ENCODE measurements around the gene ARL8A.
A peak's percentile ranks its signal among the peaks of the same experiment; 100 is the strongest.
"Not testable (repeated sequence)": the region's sequence is repeated elsewhere in the genome, so short reads cannot be mapped to it uniquely, and the experiment has no call there.

Gene ARL8A

DNA sequence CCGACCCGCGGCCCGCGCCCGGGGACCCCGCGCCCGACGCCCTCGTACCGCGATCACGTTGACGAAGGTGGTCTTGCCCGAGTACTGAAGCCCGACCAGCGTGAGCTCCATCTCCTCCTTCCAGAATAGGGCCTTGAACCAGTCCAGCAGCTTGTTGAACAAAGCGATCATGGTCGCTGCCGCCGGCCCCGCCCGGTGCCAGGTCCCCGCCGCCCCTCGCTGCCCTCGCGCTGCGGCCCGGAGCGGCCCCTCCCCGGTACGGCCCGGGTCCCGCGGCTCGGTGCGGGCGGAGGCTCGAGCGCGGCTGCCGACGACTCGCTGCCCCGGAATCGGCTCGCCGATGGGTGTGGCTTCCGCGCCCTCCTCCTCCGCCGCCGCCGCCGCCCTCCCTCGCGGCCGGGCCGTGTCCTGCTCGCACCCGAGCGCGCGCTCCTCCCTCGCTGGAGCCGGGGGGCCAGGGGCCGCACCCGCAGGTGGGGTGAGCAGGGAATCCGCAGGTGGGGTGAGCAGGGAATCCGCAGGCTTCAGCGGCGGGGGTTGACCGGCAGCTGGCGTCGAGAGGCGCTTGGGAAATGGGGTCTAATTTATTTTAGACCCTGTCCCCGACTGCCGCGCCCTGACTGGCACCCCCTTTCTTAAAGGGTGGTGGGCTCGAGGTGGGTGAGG lies at the start of gene ARL8A:
TSS of gene ARL8A (minus strand) at position 336 of the 666 bp plus-strand sequence. CDS start at position 171, 165 bp downstream.
- DNase-seq, result no peak

DNA sequence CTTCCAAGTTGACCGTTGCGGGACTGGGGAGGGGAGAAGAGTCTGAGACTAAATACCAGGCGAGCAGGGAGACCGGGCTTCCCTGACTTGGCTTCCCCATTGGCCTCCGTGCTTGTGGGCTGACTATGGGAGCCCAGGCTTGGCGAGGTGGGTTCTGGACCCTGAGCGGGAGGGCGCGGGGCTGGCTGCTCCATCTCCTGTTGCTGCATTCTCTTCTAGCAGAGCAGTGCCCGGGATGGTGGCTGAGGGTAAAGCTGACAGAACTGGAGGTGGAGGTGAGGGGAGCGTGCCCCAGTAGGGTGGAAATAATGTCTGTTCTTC lies 49.8 kb upstream of the ARL8A start:
- DNase-seq, result no peak

DNA sequence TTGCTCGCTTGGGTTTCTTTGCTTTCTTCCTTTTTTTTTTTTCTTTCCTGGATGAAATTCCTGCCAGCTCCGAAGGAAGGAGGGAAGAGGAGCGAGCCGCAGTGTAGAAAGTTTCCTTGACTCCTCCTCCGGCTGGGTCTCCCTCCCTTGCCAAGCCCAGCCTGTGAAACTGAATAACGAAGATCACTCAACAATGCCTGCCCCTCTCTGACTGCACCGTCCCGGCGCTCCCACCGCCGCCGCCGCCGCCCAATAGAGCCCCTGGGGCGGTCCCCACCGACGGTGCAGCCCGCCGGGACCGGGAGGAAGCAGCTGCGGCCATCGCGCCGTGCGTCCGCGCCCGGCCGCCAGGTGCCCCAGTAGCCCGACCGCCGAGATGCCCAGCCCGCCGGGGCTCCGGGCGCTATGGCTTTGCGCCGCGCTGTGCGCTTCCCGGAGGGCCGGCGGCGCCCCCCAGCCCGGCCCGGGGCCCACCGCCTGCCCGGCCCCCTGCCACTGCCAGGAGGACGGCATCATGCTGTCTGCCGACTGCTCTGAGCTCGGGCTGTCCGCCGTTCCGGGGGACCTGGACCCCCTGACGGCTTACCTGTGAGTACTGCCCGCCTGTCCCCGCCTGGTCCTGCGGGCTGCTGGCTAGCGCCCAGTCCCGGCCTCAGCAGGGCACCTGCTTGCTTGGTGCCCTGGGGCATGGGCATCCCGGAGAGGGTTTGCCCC lies 49.2 kb upstream of the ARL8A start, which contains the start of gene LGR6:
TSS of gene LGR6 (plus strand) at position 186 of the 714 bp plus-strand sequence. CDS start at position 377, 191 bp downstream.
- no peak for DNase-seq

- DNase-seq, result peak; percentile 14
These were observed 48.5 kb upstream of the ARL8A start for GRCh38 chr1:202192770-202193613.

- DNase-seq, result not testable (repeated sequence)
These were observed 46.9 kb upstream of the ARL8A start for GRCh38 chr1:202191391-202191790.

DNA sequence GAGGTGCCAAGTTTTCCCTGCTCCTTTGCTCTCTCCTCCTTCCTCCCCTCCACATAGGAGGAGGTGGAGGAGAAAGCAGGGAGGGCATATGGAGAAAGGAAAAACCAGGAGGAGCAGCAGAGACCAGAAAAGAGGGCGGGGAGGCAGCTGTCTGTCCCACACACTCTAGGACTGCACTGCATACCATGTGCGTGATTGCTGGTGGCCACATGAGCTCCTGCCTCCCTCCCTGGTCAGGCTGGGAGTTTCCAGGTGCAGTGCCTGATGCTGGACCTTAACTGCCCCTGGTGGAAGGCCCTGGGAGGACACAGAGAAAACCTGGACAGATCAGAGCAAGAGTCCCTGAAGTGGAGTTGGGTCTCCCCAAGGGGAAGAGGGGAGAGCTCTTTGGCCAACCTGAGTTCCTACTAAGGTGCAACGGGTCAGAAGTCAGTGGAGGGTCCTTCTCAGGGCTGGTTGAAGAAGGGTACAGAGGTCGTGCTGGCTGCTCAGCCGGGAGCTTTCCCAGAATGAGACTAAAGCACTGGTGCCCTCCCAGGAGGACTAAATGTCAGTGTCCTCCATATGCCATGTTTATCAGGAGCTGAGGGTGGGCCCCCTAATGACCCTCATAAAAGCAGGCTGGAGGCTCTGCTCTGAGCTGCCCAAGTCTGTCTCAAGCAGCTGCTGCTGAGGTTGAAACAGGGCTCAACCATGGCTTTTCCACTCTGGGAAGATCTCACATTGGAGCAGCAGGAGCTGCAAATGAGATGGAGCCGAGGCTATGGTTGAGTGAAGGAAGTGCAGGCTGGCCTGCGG lies 45.6 kb upstream of the ARL8A start:
- peak; percentile 30 for DNase-seq

GRCh38 chr1:202189001-202189790 lies 44.7 kb upstream of the ARL8A start:
- DNase-seq, result no peak

- no peak for DNase-seq
These were observed 43.3 kb upstream of the ARL8A start for GRCh38 chr1:202187697-202188407.

DNA sequence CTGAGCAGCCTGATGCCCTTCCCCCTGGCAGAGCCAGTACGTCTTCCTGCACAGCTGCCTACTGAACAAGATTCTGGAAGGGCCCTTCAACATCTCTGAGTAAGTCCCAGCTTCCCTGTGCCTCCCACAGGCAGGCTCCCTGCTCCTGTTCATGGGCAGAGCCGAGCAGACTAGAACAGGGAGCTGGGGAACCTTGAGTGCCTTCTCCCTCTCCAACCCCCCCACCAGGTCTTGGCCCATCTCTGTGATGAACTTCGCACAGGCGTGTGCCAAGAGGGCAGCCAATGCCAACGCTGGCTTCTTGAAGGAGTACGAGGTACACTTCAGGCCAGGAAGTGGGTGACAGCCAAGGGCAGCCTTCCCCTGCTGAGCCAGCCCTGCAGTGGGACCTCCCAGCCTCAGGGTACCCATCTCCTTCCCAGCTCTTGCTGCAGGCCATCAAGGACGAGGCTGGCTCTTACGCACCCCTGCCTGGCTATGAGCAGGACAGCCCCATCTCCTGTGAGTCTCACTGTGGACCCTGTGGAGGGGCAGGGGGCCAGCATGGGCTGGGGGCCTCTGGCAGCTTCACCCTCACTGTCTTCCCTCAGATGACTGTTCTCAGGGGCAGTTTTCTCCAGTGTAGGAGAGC lies 42.6 kb upstream of the ARL8A start:
- no peak for DNase-seq

GRCh38 chr1:202186327-202186726 lies 41.8 kb upstream of the ARL8A start:
- no peak for DNase-seq

GRCh38 chr1:202184750-202185460 lies 40.4 kb upstream of the ARL8A start:
- DNase-seq, result peak; percentile 76

GRCh38 chr1:202182040-202182877 lies 37.7 kb upstream of the ARL8A start:
- DNase-seq, result no peak

- no peak for DNase-seq
These were observed 37.0 kb upstream of the ARL8A start for GRCh38 chr1:202181586-202181985.

DNA sequence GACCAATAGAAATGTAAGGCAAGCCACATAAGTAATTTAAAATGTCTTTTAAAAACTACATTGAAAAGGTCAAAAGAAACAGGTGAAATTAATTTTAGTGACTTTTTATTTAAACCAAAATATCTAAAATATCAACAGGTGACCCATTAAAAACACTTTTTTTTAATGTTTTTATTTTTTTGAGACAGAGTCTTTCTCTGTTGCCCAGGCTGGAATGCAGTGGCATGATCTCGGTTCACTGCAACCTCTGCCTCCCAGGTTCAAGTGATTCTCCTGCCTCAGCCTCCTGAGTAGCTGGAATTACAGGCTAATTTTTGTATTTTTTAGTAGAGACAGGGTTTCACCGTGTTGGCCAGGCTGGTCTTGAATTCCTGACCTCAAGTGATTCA lies 36.2 kb upstream of the ARL8A start:
- DNase-seq, result not testable (repeated sequence)

GRCh38 chr1:202179828-202180750 lies 35.6 kb upstream of the ARL8A start:
- no peak for DNase-seq

- DNase-seq, result no peak
These were observed 32.7 kb upstream of the ARL8A start for GRCh38 chr1:202176949-202177927.

DNA sequence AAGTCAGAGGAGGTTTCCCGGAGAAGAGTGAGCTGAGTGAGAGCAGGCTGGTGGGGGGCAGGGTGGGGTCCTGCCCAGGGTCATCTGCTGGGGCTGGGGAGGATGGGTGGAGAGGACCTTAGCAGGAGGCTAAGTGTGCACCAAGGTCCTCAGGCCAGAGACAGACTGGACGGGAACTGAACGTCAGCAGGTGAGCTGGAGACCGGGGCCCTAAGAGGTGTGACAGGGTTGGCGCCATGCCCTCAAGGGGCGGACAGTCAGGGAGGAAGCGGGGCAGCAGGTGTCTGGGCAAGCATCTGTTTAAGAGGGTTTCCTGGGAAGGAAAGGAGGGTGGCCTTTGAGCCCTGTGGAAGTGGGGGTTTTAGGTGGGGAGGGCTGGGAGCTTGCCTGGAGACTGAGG lies 29.5 kb upstream of the ARL8A start:
- no peak for DNase-seq
